ENCODE measurements around the gene MARK3.
A peak's percentile ranks its signal among the peaks of the same experiment; 100 is the strongest.

The MARK3 gene

DNA sequence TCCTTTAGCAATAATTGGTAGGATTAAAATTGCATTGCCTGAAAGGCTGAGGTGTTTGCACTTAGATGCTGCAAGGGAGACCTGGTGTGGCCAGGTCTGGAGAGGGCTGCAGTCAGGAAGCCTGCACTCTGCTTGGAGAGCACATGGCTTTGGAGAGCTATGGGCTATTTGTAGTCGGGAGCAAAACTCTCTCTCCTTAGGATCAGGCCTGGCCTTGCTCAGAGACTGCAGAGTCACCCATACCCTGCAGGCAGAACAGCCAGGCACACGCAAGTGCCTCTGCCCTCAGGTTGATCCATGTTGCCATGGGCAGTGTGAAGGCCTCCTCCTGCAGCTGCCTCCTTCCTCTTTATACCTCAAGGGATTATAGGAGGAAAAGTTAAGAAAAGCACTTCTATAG is 110.6 kb downstream of the MARK3 start:
- no peaks in the 10 kb centered on the region for H3K27me3 ChIP-seq (ENCODE audit: insufficient read depth, poor library complexity, severe bottlenecking)
- H3K27ac ChIP-seq (replicated peaks), result no peak overlapping the region
- TF ChIP-seq, protein P1, sequence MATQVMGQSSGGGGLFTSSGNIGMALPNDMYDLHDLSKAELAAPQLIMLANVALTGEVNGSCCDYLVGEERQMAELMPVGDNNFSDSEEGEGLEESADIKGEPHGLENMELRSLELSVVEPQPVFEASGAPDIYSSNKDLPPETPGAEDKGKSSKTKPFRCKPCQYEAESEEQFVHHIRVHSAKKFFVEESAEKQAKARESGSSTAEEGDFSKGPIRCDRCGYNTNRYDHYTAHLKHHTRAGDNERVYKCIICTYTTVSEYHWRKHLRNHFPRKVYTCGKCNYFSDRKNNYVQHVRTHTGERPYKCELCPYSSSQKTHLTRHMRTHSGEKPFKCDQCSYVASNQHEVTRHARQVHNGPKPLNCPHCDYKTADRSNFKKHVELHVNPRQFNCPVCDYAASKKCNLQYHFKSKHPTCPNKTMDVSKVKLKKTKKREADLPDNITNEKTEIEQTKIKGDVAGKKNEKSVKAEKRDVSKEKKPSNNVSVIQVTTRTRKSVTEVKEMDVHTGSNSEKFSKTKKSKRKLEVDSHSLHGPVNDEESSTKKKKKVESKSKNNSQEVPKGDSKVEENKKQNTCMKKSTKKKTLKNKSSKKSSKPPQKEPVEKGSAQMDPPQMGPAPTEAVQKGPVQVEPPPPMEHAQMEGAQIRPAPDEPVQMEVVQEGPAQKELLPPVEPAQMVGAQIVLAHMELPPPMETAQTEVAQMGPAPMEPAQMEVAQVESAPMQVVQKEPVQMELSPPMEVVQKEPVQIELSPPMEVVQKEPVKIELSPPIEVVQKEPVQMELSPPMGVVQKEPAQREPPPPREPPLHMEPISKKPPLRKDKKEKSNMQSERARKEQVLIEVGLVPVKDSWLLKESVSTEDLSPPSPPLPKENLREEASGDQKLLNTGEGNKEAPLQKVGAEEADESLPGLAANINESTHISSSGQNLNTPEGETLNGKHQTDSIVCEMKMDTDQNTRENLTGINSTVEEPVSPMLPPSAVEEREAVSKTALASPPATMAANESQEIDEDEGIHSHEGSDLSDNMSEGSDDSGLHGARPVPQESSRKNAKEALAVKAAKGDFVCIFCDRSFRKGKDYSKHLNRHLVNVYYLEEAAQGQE (IDR thresholded peaks at IDR 0.05; ENCODE audit: insufficient replicate concordance, low read depth), result no peak
- TF ChIP-seq GABPA (IDR thresholded peaks at IDR 0.05; ENCODE audit: low read depth), result no peak

DNA sequence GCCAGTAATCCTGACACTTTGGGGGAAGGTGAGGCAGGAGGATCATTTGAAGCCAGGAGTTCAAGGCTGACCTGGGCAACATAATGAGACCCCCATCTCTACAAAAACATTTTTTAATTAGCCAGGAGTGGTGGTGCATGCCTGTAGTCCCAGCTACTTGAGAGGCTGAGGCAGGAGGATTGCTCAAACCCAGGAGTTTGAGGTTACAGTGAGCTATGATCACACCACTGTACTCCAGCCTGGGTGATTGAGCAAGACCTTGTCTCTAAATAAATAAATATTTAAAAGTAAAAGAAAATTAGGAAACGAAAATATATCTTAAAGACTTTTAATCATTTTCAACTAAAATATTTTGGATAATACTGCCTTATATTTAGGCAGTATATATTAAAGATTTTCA is 111.6 kb downstream of the MARK3 start:
- H3K27me3 ChIP-seq (ENCODE audit: insufficient read depth, poor library complexity, severe bottlenecking), result no peaks in the 10 kb centered on the region
- TF ChIP-seq SPI1 (IDR thresholded peaks at IDR 0.05; ENCODE audit: borderline replicate concordance, low read depth) (no peak), GABPA (IDR thresholded peaks at IDR 0.05; ENCODE audit: low read depth) (no peak), POLR2AphosphoS5 (IDR thresholded peaks at IDR 0.05; ENCODE audit: low read depth) (no peak)
- TF ChIP-seq, protein P1 (IDR thresholded peaks at IDR 0.05; ENCODE audit: insufficient replicate concordance, low read depth), result no peak
- TF ChIP-seq, protein P2, sequence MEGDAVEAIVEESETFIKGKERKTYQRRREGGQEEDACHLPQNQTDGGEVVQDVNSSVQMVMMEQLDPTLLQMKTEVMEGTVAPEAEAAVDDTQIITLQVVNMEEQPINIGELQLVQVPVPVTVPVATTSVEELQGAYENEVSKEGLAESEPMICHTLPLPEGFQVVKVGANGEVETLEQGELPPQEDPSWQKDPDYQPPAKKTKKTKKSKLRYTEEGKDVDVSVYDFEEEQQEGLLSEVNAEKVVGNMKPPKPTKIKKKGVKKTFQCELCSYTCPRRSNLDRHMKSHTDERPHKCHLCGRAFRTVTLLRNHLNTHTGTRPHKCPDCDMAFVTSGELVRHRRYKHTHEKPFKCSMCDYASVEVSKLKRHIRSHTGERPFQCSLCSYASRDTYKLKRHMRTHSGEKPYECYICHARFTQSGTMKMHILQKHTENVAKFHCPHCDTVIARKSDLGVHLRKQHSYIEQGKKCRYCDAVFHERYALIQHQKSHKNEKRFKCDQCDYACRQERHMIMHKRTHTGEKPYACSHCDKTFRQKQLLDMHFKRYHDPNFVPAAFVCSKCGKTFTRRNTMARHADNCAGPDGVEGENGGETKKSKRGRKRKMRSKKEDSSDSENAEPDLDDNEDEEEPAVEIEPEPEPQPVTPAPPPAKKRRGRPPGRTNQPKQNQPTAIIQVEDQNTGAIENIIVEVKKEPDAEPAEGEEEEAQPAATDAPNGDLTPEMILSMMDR (IDR thresholded peaks at IDR 0.05; ENCODE audit: insufficient read depth, low read length), result no peak
- H3K4me3 ChIP-seq (replicated peaks; ENCODE audit: insufficient read depth, low read length), result no peak overlapping the region
- no peak overlapping the region for H3K27ac ChIP-seq (replicated peaks)
- DNase-seq (ENCODE audit: low read depth in 1 of 2, low spot score in 1 of 2), result no peak

More for the DNA sequence above, 110.6 kb downstream of the MARK3 start:
- H3K4me3 ChIP-seq (replicated peaks; ENCODE audit: insufficient read depth, low read length), result no peak overlapping the region
- no peak for DNase-seq (ENCODE audit: low read depth in 1 of 2, low spot score in 1 of 2)

DNA sequence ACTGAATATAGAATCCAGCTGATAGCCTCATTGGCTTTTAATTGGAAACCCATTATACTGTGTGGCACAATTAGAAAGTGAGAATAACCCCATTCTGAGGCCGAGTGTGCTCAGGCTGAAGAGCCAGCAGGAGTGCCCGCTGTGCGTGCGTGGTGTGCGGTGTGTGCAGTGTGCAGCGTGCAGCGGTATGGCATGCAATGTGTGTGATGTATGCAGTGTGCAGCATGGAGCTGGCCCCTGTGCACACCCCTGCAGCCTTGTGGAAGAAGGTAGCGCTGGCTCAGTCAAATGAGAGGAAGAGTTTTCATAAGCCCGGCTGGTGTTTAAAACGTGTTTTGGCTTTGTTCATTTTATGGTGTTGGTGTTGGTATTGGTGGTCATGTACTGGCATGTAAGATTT is 114.5 kb downstream of the MARK3 start:
- Histone ChIP-seq H3K27ac (replicated peaks) (no peak overlapping the region), H3K27me3 (ENCODE audit: insufficient read depth, poor library complexity, severe bottlenecking) (no peaks in the 10 kb centered on the region), H3K4me3 (replicated peaks; ENCODE audit: insufficient read depth, low read length) (no peak overlapping the region)
- TF ChIP-seq SPI1 (IDR thresholded peaks at IDR 0.05; ENCODE audit: borderline replicate concordance, low read depth) (no peak), POLR2AphosphoS5 (IDR thresholded peaks at IDR 0.05; ENCODE audit: low read depth) (no peak)
- no peak for DNase-seq (ENCODE audit: low read depth in 1 of 2, low spot score in 1 of 2)

DNA sequence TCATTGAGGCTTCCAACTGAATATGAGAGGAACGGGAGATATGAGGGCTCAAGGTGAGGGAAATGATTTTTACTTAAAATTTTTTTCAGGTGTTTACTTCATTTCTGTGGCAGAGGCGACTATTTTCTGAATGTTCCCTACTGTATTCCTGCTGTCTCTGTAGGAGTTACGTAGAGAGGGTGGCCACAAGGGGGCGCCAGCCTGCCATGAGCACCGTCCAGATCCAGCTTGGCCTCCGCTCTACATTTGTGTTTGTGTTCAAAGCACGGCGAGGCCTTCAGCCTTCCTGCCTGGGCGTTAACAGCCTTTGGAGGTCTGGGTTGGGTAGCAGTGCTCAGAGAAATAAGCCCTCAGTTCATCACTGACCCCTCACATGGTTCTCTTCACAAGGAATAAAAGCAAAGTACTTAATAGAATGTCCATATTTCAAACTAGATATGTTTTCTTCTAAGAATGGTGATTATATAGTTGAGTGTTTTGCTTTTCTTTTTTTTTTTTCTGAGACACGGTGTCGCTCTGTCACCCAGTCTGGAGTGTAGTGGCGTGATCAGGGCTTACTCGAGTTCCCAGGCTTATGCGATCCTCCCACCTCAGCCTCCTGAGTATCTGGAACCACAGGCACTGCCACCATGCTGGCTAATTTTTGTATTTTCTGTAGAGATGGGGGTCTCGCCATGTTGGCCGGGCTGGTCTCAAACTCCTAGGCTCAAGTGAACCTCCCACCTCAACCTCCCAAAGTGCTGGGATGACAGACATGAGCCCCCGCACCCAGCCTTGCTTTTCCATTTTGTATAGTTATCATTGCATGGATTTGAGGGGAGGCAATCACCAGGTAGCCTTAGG is 115.2 kb downstream of the MARK3 start:
- peak; percentile 38 to 68 for DNase-seq (ENCODE audit: low read depth in 1 of 2, low spot score in 1 of 2)
- Histone ChIP-seq H3K4me3 (replicated peaks; ENCODE audit: insufficient read depth, low read length) (no peak overlapping the region), H3K27me3 (ENCODE audit: insufficient read depth, poor library complexity, severe bottlenecking) (no peaks in the 10 kb centered on the region), H3K27ac (replicated peaks) (no peak overlapping the region)
- TF ChIP-seq GABPA (IDR thresholded peaks at IDR 0.05; ENCODE audit: low read depth), result no peak
- TF ChIP-seq, protein P2 (IDR thresholded peaks at IDR 0.05; ENCODE audit: insufficient read depth, low read length), result peak; percentile 71

Measured in HL-60 (cell line).